SU-DHL-6 (cell line): ENCODE measurements around the gene MX2.

Source experiments
- H2AFZ ChIP-seq: fragments of 200-600 bp; sonication (generic); 2 replicates; pipeline ENCODE4 v1.6.1; 2014; ENCODE audit warnings: low read depth, mild to moderate bottlenecking, moderate library complexity, mixed read lengths, antibody characterized with exemption, low read length; ENCODE audit not compliant: severe bottlenecking
- H3F3A ChIP-seq: fragments of 200-600 bp; shearing (Covaris generic); 2 replicates; pipeline ENCODE4 v1.6.0; 2016; ENCODE audit warnings: antibody characterized with exemption, mild to moderate bottlenecking; ENCODE audit not compliant: insufficient read depth
- H3K27ac ChIP-seq: fragments of 200-600 bp; sonication (generic); 2 replicates; pipeline ENCODE4 v1.5.1; 2016; ENCODE audit warnings: low read depth, mild to moderate bottlenecking, low read length, moderate library complexity, mixed read lengths
- H3K27me3 ChIP-seq: fragments of 200-600 bp; sonication (generic), shearing (Covaris generic); 2 replicates; pipeline ENCODE4 v1.6.0; 2014; ENCODE audit warnings: mild to moderate bottlenecking, low read length
- H3K36me3 ChIP-seq: fragments of 200-600 bp; sonication (generic); 2 replicates; pipeline ENCODE4 v1.6.1; 2014; ENCODE audit warnings: mild to moderate bottlenecking, low read length, mixed read lengths
- H3K4me2 ChIP-seq: fragments of 300-600, 200-600 bp; shearing (Covaris generic), sonication (generic); 2 replicates; pipeline ENCODE4 v1.6.0; 2014; ENCODE audit warnings: low read length, low read depth, mild to moderate bottlenecking; ENCODE audit not compliant: poor library complexity, severe bottlenecking
- H3K4me3 ChIP-seq: fragments of 200-600 bp; sonication (generic); 2 replicates; pipeline ENCODE4 v1.5.1; 2014; ENCODE audit warnings: antibody characterized with exemption, low read length, mild to moderate bottlenecking, mixed read lengths; ENCODE audit not compliant: insufficient read depth, poor library complexity, severe bottlenecking
- H3K79me2 ChIP-seq: fragments of 200-600 bp; sonication (generic); 2 replicates; pipeline ENCODE4 v1.6.1; 2014; ENCODE audit warnings: mild to moderate bottlenecking, low read length, moderate library complexity; ENCODE audit not compliant: insufficient read depth
- H3K9ac ChIP-seq: fragments of 200-600 bp; sonication (generic); 2 replicates; pipeline ENCODE4 v1.7.0; 2014; ENCODE audit warnings: mild to moderate bottlenecking, low read length
- H3K9me2 ChIP-seq: fragments of 200-600 bp; sonication (generic); replicated peaks from 2 replicates; pipeline ENCODE4 v1.6.1; 2014; ENCODE audit warnings: low read length; ENCODE audit not compliant: insufficient read depth
- H3K9me3 ChIP-seq: fragments of 200-600 bp; sonication (generic); 2 replicates; pipeline ENCODE4 v1.6.1; 2014; ENCODE audit warnings: low read length, mixed read lengths; ENCODE audit not compliant: insufficient read depth
- H4K20me1 ChIP-seq: fragments of 200-600 bp; sonication (generic); 2 replicates; pipeline ENCODE4 v1.6.1; 2014; ENCODE audit warnings: low read depth, mild to moderate bottlenecking, antibody characterized with exemption, low read length, moderate library complexity, mixed read lengths
- EZH2phosphoT487 ChIP-seq: fragments of 200-600 bp; sonication (generic), shearing (Covaris generic); conservative IDR thresholded peaks from 2 replicates; pipeline ENCODE4 v1.6.1; 2018; ENCODE audit warnings: mild to moderate bottlenecking, antibody characterized with exemption, low read length, moderate library complexity, mixed read lengths
- TF ChIP-seq, protein P1 (sequence below): fragments of 200-600 bp; sonication (generic); IDR thresholded peaks from one replicate; pipeline ENCODE4 v1.5.1; 2017; ENCODE audit warnings: antibody characterized with exemption, mild to moderate bottlenecking, low read length, moderate library complexity; ENCODE audit not compliant: insufficient read depth, poor library complexity, severe bottlenecking

Gene MX2

DNA sequence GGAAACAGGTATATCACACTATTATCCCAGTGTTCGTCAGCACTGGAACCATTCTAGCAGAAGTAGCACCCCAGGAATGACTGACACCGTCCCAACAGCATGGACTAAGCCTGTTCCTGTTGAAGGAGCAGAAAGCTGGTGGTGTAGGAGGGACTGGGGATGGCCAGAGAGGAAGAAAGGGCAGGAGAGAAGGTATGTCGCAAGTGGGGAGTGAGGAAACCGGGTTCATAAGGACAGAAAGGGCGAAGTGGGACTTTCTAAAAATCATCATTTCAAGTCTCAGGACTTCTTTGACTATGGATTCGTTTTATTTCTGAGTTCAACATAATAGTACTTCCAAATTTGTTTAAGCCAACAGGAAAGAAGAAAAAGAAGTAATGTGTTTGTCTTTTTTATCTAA, 44.5 kb downstream of the MX2 start:
- Histone ChIP-seq H3F3A (no peaks in the 10 kb centered on the region), H3K4me2 (no peak overlapping the region), H2AFZ (no peak overlapping the region), H3K27ac (no peak overlapping the region), H3K27me3 (no peaks in the 10 kb centered on the region), H3K9me2 (no peaks in the 10 kb centered on the region), H3K9me3 (no peaks in the 10 kb centered on the region), H3K4me3 (no peak overlapping the region), H3K36me3 (peaks cover 4% of the 10 kb centered on the region; the same call in 1 of the 2 replicates), H4K20me1 (no peaks in the 10 kb centered on the region), H3K9ac (no peak overlapping the region), H3K79me2 (no peaks in the 10 kb centered on the region)
- TF ChIP-seq EZH2phosphoT487, result no peak
- TF ChIP-seq, protein P1, sequence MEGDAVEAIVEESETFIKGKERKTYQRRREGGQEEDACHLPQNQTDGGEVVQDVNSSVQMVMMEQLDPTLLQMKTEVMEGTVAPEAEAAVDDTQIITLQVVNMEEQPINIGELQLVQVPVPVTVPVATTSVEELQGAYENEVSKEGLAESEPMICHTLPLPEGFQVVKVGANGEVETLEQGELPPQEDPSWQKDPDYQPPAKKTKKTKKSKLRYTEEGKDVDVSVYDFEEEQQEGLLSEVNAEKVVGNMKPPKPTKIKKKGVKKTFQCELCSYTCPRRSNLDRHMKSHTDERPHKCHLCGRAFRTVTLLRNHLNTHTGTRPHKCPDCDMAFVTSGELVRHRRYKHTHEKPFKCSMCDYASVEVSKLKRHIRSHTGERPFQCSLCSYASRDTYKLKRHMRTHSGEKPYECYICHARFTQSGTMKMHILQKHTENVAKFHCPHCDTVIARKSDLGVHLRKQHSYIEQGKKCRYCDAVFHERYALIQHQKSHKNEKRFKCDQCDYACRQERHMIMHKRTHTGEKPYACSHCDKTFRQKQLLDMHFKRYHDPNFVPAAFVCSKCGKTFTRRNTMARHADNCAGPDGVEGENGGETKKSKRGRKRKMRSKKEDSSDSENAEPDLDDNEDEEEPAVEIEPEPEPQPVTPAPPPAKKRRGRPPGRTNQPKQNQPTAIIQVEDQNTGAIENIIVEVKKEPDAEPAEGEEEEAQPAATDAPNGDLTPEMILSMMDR, result no peak

DNA sequence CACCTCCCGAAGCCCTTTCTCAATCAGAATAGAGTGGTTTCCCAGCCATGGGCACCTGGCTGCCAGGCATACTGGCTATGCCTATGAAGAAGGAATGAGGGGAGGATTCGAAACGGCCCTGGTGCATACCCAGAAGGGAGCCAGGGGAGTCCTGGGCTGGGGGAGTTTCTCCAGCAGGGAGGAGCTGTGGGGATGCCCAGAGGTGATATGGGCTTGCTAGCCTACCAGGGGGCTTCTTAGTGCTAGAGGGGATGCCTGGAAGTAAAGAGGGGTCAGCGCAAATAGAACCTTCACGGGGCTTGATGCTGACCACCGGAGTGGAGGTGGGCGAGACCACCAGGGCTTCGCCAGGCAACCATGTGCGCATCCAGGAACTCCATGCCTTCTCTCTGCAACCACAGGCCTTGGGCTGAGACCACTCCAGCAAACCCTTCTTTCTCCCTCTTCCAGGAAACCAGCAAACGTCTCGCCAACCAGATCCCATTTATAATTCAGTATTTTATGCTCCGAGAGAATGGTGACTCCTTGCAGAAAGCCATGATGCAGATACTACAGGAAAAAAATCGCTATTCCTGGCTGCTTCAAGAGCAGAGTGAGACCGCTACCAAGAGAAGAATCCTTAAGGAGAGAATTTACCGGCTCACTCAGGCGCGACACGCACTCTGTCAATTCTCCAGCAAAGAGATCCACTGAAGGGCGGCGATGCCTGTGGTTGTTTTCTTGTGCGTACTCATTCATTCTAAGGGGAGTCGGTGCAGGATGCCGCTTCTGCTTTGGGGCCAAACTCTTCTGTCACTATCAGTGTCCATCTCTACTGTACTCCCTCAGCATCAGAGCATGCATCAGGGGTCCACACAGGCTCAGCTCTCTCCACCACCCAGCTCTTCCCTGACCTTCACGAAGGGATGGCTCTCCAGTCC, 46.0 kb downstream of the MX2 start:
- Histone ChIP-seq H3K79me2 (no peaks in the 10 kb centered on the region), H3K9me3 (no peaks in the 10 kb centered on the region), H3K4me2 (no peak overlapping the region), H4K20me1 (no peaks in the 10 kb centered on the region), H3K36me3 (peaks cover 4% of the 10 kb centered on the region; the same call in 1 of the 2 replicates), H3F3A (no peaks in the 10 kb centered on the region), H2AFZ (no peak overlapping the region), H3K27me3 (no peaks in the 10 kb centered on the region), H3K9ac (no peak overlapping the region), H3K4me3 (no peak overlapping the region), H3K9me2 (no peaks in the 10 kb centered on the region), H3K27ac (no peak overlapping the region)
- TF ChIP-seq, protein P1, result no peak
- TF ChIP-seq EZH2phosphoT487, result no peak

DNA sequence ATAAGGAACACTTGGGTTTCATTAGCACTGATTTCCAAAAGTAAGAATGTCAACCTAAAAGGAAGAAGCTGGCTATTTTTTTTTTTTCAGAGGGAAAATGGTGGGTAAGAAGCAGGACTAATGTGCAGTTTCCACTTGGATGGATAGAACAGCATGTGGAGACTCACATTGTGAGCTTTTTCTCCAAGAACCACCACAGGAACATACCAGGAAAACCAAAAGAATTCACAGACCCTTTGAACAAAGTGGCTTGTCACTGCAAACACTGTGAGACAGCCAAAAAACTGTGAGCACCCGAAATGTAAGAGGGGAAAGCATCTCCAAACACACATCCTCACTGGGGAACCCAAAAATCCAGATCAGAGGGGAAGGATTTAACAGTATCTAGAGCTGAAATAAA, 48.5 kb downstream of the MX2 start:
- H3K27ac ChIP-seq, result no peak overlapping the region
- no peaks in the 10 kb centered on the region for H3K79me2 ChIP-seq
- no peak for TF ChIP-seq EZH2phosphoT487
- TF ChIP-seq, protein P1, result no peak
- no peaks in the 10 kb centered on the region for H3K9me2 ChIP-seq
- H4K20me1 ChIP-seq, result no peaks in the 10 kb centered on the region
- no peak overlapping the region for H3K4me2 ChIP-seq
- no peaks in the 10 kb centered on the region for H3F3A ChIP-seq
- H3K36me3 ChIP-seq, result peaks cover 4% of the 10 kb centered on the region; the same call in 1 of the 2 replicates
- no peaks in the 10 kb centered on the region for H3K9me3 ChIP-seq
- no peaks in the 10 kb centered on the region for H3K27me3 ChIP-seq
- no peak overlapping the region for H3K9ac ChIP-seq
- H3K4me3 ChIP-seq, result no peak overlapping the region
- no peak overlapping the region for H2AFZ ChIP-seq
